IMR-90 (cell line): Measurements from ENCODE around the gene ITGB5. TPM values are rescaled to one million over a fixed set of nuclear protein-coding genes. Genes with fewer than 3 reads are reported as not detected.

Source experiments
- ATAC-seq: fragments of 200-7000 bp; cut with Tn5 transposase; 2 replicates; pipeline ENCODE4 v1.9.1; 2020; ENCODE audit warnings: low read depth, mild to moderate bottlenecking, moderate library complexity
- BruUV-seq: library from RNA; stranded (reverse); fragments of 400-500 nt; replicated peaks from 2 replicates; lab custom pipeline; 2021; lab: Mats Ljungman, UMichigan
- CTCF ChIA-PET: fragments of 300-600 bp; formaldehyde crosslinking; extraction: SDS; loops from one replicate; lab custom pipeline; 2021; ENCODE audit warnings: antibody characterized with exemption; lab: Yijun Ruan, JAX
- POLR2A ChIA-PET: fragments of 300-600 bp; sonication (Branson Sonifier 250); formaldehyde crosslinking; loops from one replicate; lab custom pipeline; 2022; ENCODE audit warnings: antibody characterized with exemption; ENCODE audit not compliant: unreplicated experiment; lab: Charles Lee
- DNase-seq: peaks from one replicate; pipeline ENCODE4 v3.0.0; 2013
- H2AFZ ChIP-seq: replicated peaks from 2 replicates; pipeline ENCODE3; 2013; ENCODE audit warnings: low read length, mild to moderate bottlenecking; ENCODE audit not compliant: poor library complexity
- H2AK5ac ChIP-seq: 2 replicates; pipeline ENCODE4 v1.6.1; 2013; ENCODE audit warnings: low read depth, low read length, inconsistent platforms
- H2AK9ac ChIP-seq: replicated peaks from 2 replicates; pipeline ENCODE3; 2013; ENCODE audit warnings: mild to moderate bottlenecking, low read depth, low read length, moderate library complexity; ENCODE audit not compliant: poor library complexity
- H2BK120ac ChIP-seq: 2 replicates; pipeline ENCODE4 v1.6.1; 2013; ENCODE audit warnings: low read depth, low read length, inconsistent platforms
- H2BK15ac ChIP-seq: 3 replicates; pipeline ENCODE4 v1.6.1; 2013; ENCODE audit warnings: low read depth, low read length, inconsistent platforms
- H2BK20ac ChIP-seq: 2 replicates; pipeline ENCODE4 v1.6.1; 2013; ENCODE audit warnings: low read depth, mild to moderate bottlenecking, inconsistent platforms, low read length, moderate library complexity
- H2BK5ac ChIP-seq: 2 replicates; pipeline ENCODE4 v1.6.1; 2013; ENCODE audit warnings: mild to moderate bottlenecking, low read depth, low read length, inconsistent platforms; ENCODE audit not compliant: poor library complexity, severe bottlenecking
- H3K14ac ChIP-seq: replicated peaks from 2 replicates; pipeline ENCODE4 v1.6.1; 2013; ENCODE audit warnings: low read depth, low read length, inconsistent platforms
- H3K18ac ChIP-seq: 2 replicates; pipeline ENCODE4 v1.6.1; 2013; ENCODE audit warnings: low read depth, low read length, control low read depth
- H3K23ac ChIP-seq: 2 replicates; pipeline ENCODE4 v1.6.1; 2013; ENCODE audit warnings: low read depth, low read length, inconsistent platforms
- H3K27ac ChIP-seq: 2 replicates; pipeline ENCODE4 v1.5.1; 2013; ENCODE audit warnings: mild to moderate bottlenecking, control low read depth, low read length; ENCODE audit not compliant: insufficient read depth
- H3K27me3 ChIP-seq: 2 replicates; pipeline ENCODE4 v1.6.1; 2013; ENCODE audit warnings: low read length; ENCODE audit not compliant: control insufficient read depth, insufficient read depth
- H3K36me3 ChIP-seq: 2 replicates; pipeline ENCODE4 v1.6.1; 2013; ENCODE audit warnings: low read length, mixed read lengths; ENCODE audit not compliant: control insufficient read depth, insufficient read depth
- H3K4ac ChIP-seq: 2 replicates; pipeline ENCODE4 v1.6.1; 2013; ENCODE audit warnings: low read depth, low read length, inconsistent platforms
- H3K4me1 ChIP-seq: 2 replicates; pipeline ENCODE4 v1.6.1; 2013; ENCODE audit warnings: low read length, mixed read lengths; ENCODE audit not compliant: control insufficient read depth, insufficient read depth
- H3K4me2 ChIP-seq: 2 replicates; pipeline ENCODE4 v1.6.1; 2013; ENCODE audit warnings: low read depth, mild to moderate bottlenecking, control low read depth, low read length, moderate library complexity
- H3K4me3 ChIP-seq: 2 replicates; pipeline ENCODE4 v1.5.1; 2013; ENCODE audit warnings: low read depth, mild to moderate bottlenecking, control low read depth, low read length, moderate library complexity; ENCODE audit not compliant: insufficient read depth
- H3K56ac ChIP-seq: 2 replicates; pipeline ENCODE4 v1.6.1; 2013; ENCODE audit warnings: low read length, inconsistent platforms; ENCODE audit not compliant: insufficient read depth; ENCODE audit errors: extremely low read depth
- H3K79me1 ChIP-seq, 2 experiments: 2 replicates each; pipeline ENCODE4 v1.6.1; 2013; ENCODE audit warnings: low read length in 2 of 2, inconsistent platforms in 1 of 2, low read depth in 1 of 2
- H3K9ac ChIP-seq: 2 replicates; pipeline ENCODE4 v1.6.1; 2013; ENCODE audit warnings: low read depth, low read length, control low read depth
- H3K9me1 ChIP-seq: 2 replicates; pipeline ENCODE4 v1.6.1; 2013; ENCODE audit warnings: low read length, inconsistent platforms; ENCODE audit not compliant: insufficient read depth
- H3K9me3 ChIP-seq: 2 replicates; pipeline ENCODE4 v1.6.1; 2013; ENCODE audit warnings: low read length; ENCODE audit not compliant: control insufficient read depth, insufficient read depth
- H4K20me1 ChIP-seq: 2 replicates; pipeline ENCODE4 v1.6.1; 2013; ENCODE audit warnings: low read length, inconsistent platforms; ENCODE audit not compliant: insufficient read depth
- H4K5ac ChIP-seq: 2 replicates; pipeline ENCODE4 v1.6.1; 2013; ENCODE audit warnings: mild to moderate bottlenecking, low read depth, low read length, control low read depth
- H4K8ac ChIP-seq, 2 experiments: 2 replicates each; pipeline ENCODE4 v1.6.1; 2013; ENCODE audit warnings: low read depth in 2 of 2, low read length in 2 of 2, control low read depth in 1 of 2, inconsistent platforms in 1 of 2
- H4K91ac ChIP-seq: 2 replicates; pipeline ENCODE4 v1.6.1; 2013; ENCODE audit warnings: low read depth, low read length, inconsistent platforms; ENCODE audit not compliant: insufficient read depth
- CEBPB ChIP-seq: IDR thresholded peaks from 2 replicates; pipeline ENCODE4 v1.6.1; 2012; ENCODE audit warnings: low read depth, low read length, improper control_type of control experiment
- CHD1 ChIP-seq: IDR thresholded peaks from 2 replicates; pipeline ENCODE4 v1.6.1; 2012; ENCODE audit warnings: low read depth, low read length, improper control_type of control experiment
- MXI1 ChIP-seq: IDR thresholded peaks from 2 replicates; pipeline ENCODE4 v1.6.1; 2012; ENCODE audit warnings: low read depth, mild to moderate bottlenecking, low read length, moderate library complexity, borderline replicate concordance
- RFX5 ChIP-seq: IDR thresholded peaks from 2 replicates; pipeline ENCODE4 v1.8.0; 2012; ENCODE audit warnings: low read depth, mild to moderate bottlenecking, low read length, moderate library complexity
- USF2 ChIP-seq: fragments of 150-350 bp; IDR thresholded peaks from 2 replicates; pipeline ENCODE4 v1.6.1; 2017; ENCODE audit warnings: mild to moderate bottlenecking, antibody characterized with exemption, low read length, low read depth
- WGBS, 2 experiments: methylation state at CpG; one replicate each; pipeline versions ENCODE4 v1.1.5 to v1.1.7; 2013; ENCODE audit warnings: missing lambda C conversion rate in 2 of 2; ENCODE audit not compliant: insufficient read length in 1 of 2; ENCODE audit errors: extremely low coverage in 2 of 2; 5-methylcytosine and 5-hydroxymethylcytosine counted together
- dilution Hi-C: fragments of 300-500 bp; cut with HindIII; formaldehyde crosslinking; loops from one replicate; pipeline ENCODE4 v1.14.3; 2018; ENCODE audit warnings: low sequenced_read_pairs; ENCODE audit not compliant: unreplicated experiment
- in situ Hi-C: fragments of 300-500 bp; cut with MboI; formaldehyde crosslinking; loops from 3 replicates; pipeline ENCODE4 v1.14.3; 2019; ENCODE audit warnings: low sequenced_read_pairs, inconsistent platforms, mixed read lengths
- intact Hi-C: fragments of 100-400 bp; cut with micrococcal nuclease; formaldehyde crosslinking; loops from 2 replicates; pipeline ENCODE4 v1.10.0; 2022
- polyA plus RNA-seq, 3 experiments: library from polyadenylated mRNA; depleted of rRNA; stranded (reverse); fragments of >200 nt; gene quantifications; 2 replicates each; pipeline ENCODE4 v1.2.3, GENCODE V29; 2012; ENCODE audit warnings: low replicate concordance in 1 of 3
- total RNA-seq: library from RNA; depleted of rRNA; stranded (reverse); fragments of >200 nt; gene quantifications from 2 replicates; pipeline ENCODE4 v1.2.3, GENCODE V29; 2012

The ITGB5 gene
- total and polyA plus RNA-seq, 2 of the 4 experiments (the other 2 are of a cell fraction) = 85.0 to 101 TPM

- H2BK5ac ChIP-seq = no peak overlapping the region
- POLR2A ChIA-PET = no interaction called here
- no peak overlapping the region for H2AFZ ChIP-seq
- H2BK120ac ChIP-seq = no peak overlapping the region
- H3K23ac ChIP-seq = no peak overlapping the region
- no peak overlapping the region for H4K91ac ChIP-seq
- H3K27ac ChIP-seq = no peak overlapping the region
- peaks cover 4% of the 10 kb centered on the region for H3K9me1 ChIP-seq
- H2AK5ac ChIP-seq = no peak overlapping the region
- no peak overlapping the region for H4K8ac ChIP-seq
- DNase-seq = no peak
- 77% methylated on average over 3 of the region's 6 CpGs; no CpG with 5 or more reads in 1 of the 2 experiments for WGBS, 2 experiments
- no peak overlapping the region for H2BK15ac ChIP-seq
- H3K36me3 ChIP-seq = peaks cover 53% of the 10 kb centered on the region
- H4K5ac ChIP-seq = no peak overlapping the region
- TF ChIP-seq CEBPB (no peak), MXI1 (no peak), CHD1 (no peak), RFX5 (no peak), USF2 (no peak)
- 0 out of 2 replicates have a peak, but pooled peaks cover 2% of the 10 kb centered on the region for H4K20me1 ChIP-seq
- H3K9ac ChIP-seq = no peak overlapping the region
- H3K56ac ChIP-seq = no peak overlapping the region
- H3K4me2 ChIP-seq = no peak overlapping the region
- no peaks in the 10 kb centered on the region for H3K27me3 ChIP-seq
- intact Hi-C loops (no loop called here), in situ Hi-C loops (loop anchor here (10.0 kb wide), 1 partner anchor 667 kb away; no protein-coding TSS in a partner anchor), dilution Hi-C loops (loop anchor here (25.0 kb wide), 1 partner anchor 120 kb away; the partner anchor contains the start of gene ITGB5)
- H2AK9ac ChIP-seq = no peak overlapping the region
- no peak overlapping the region for H3K4ac ChIP-seq
- peaks cover 0 to 26% of the 10 kb centered on the region in 2 experiments; a peak in 2 of 4 replicates for H3K79me1 ChIP-seq
- peaks cover 7% of the 10 kb centered on the region; the same call in 1 of the 2 replicates for H3K4me1 ChIP-seq
- H3K14ac ChIP-seq = no peak overlapping the region
- no peak overlapping the region for H3K4me3 ChIP-seq
- no TSS peak for BruUV-seq
- H3K9me3 ChIP-seq = no peaks in the 10 kb centered on the region
- ATAC-seq = no peak
- H3K18ac ChIP-seq = no peak overlapping the region
- H2BK20ac ChIP-seq = no peak overlapping the region
- CTCF ChIA-PET = interaction anchor here (1.5 kb wide), 1 partner anchor 134 kb away, joined by 3 read pairs; no protein-coding TSS in a partner anchor
Observed at GRCh38 chr3:124767691-124768090, 119.5 kb downstream of the ITGB5 start.
